PC-9 (cell line): ENCODE measurements around the gene LRIF1. TPM values are rescaled to one million over a fixed set of nuclear protein-coding genes. Genes with fewer than 3 reads are reported as not detected.

Experiments
- BruUV-seq: library from RNA; stranded (reverse); fragments of 400-500 nt; replicated peaks from 2 replicates; lab custom pipeline; 2021; lab: Mats Ljungman, UMichigan
- CTCF ChIA-PET: fragments of 300-600 bp; sonication (Branson Sonifier 250); formaldehyde crosslinking; loops from one replicate; lab custom pipeline; 2022; ENCODE audit warnings: antibody characterized with exemption; lab: Charles Lee
- POLR2A ChIA-PET: fragments of 300-600 bp; sonication (Branson Sonifier 250); formaldehyde crosslinking; loops from one replicate; lab custom pipeline; 2022; ENCODE audit warnings: antibody characterized with exemption; ENCODE audit not compliant: unreplicated experiment; lab: Charles Lee
- DNase-seq, 2 experiments: peaks; one replicate each; pipeline versions ENCODE4 v3.0.0 to v3.0.0-alpha.2; 2015 to 2022; ENCODE audit warnings: mixed read lengths in 1 of 2
- H2AFZ ChIP-seq: fragments of 200-600 bp; sonication (generic); 2 replicates; pipeline ENCODE4 v1.8.1; 2017; ENCODE audit warnings: antibody characterized with exemption
- H3F3A ChIP-seq: fragments of 200-600 bp; sonication (generic); 2 replicates; pipeline ENCODE4 v1.8.1; 2017; ENCODE audit warnings: antibody characterized with exemption, mild to moderate bottlenecking, low read depth; ENCODE audit not compliant: insufficient read depth
- H3K27ac ChIP-seq: fragments of 200-600 bp; sonication (generic); 2 replicates; pipeline ENCODE4 v1.6.1; 2016; ENCODE audit warnings: mixed run types
- H3K27me3 ChIP-seq: fragments of 200-600 bp; sonication (generic); 2 replicates; pipeline ENCODE4 v1.6.1; 2016; ENCODE audit warnings: low read depth, mixed run types; ENCODE audit not compliant: insufficient read depth
- H3K36me3 ChIP-seq: fragments of 200-600 bp; sonication (generic); 2 replicates; pipeline ENCODE4 v1.6.1; 2016; ENCODE audit warnings: low read depth, mixed run types
- H3K4me1 ChIP-seq: fragments of 200-600 bp; sonication (generic); replicated peaks from 2 replicates; pipeline ENCODE4 v1.6.1; 2016; ENCODE audit warnings: mixed run types; ENCODE audit not compliant: insufficient read depth
- H3K4me2 ChIP-seq: fragments of 200-600 bp; sonication (generic); 2 replicates; pipeline ENCODE4 v1.6.1; 2017; ENCODE audit warnings: mixed run types
- H3K4me3 ChIP-seq: fragments of 200-600 bp; sonication (generic); 2 replicates; pipeline ENCODE4 v1.6.1; 2016; ENCODE audit warnings: mixed run types
- H3K79me2 ChIP-seq: fragments of 200-600 bp; sonication (generic); 2 replicates; pipeline ENCODE4 v1.6.1; 2017; ENCODE audit warnings: low read depth, mixed run types
- H3K9me2 ChIP-seq: fragments of 200-600 bp; sonication (generic); 2 replicates; pipeline ENCODE4 v1.8.1; 2017; ENCODE audit warnings: mild to moderate bottlenecking; ENCODE audit not compliant: insufficient read depth
- H3K9me3 ChIP-seq: fragments of 200-600 bp; sonication (generic); 2 replicates; pipeline ENCODE4 v1.8.1; 2016; ENCODE audit warnings: low read depth; ENCODE audit not compliant: insufficient read depth
- H4K20me1 ChIP-seq: fragments of 200-600 bp; sonication (generic); 2 replicates; pipeline ENCODE4 v1.8.1; 2017; ENCODE audit not compliant: insufficient read depth
- EZH2 ChIP-seq: fragments of 200-600 bp; sonication (generic); IDR thresholded peaks from 2 replicates; pipeline ENCODE4 v1.8.0; 2017; ENCODE audit warnings: antibody characterized with exemption, low read depth
- intact Hi-C: fragments of 100-400 bp; cut with micrococcal nuclease; formaldehyde crosslinking; loops from one replicate; pipeline ENCODE4 v1.10.0; 2022; ENCODE audit not compliant: unreplicated experiment
- total RNA-seq: library from RNA; stranded (reverse); gene quantifications from 2 replicates; pipeline ENCODE4 v1.2.3, GENCODE V29; 2021
- TF ChIP-seq, protein P1 (sequence below): fragments of 200-600 bp; sonication (generic); conservative IDR thresholded peaks from 2 replicates; pipeline ENCODE4 v1.6.1; 2017; ENCODE audit warnings: mixed run types, antibody characterized with exemption, mild to moderate bottlenecking, moderate library complexity

Gene LRIF1
- total RNA-seq, 1 experiment from 2014 or later: 13.5 TPM

DNA sequence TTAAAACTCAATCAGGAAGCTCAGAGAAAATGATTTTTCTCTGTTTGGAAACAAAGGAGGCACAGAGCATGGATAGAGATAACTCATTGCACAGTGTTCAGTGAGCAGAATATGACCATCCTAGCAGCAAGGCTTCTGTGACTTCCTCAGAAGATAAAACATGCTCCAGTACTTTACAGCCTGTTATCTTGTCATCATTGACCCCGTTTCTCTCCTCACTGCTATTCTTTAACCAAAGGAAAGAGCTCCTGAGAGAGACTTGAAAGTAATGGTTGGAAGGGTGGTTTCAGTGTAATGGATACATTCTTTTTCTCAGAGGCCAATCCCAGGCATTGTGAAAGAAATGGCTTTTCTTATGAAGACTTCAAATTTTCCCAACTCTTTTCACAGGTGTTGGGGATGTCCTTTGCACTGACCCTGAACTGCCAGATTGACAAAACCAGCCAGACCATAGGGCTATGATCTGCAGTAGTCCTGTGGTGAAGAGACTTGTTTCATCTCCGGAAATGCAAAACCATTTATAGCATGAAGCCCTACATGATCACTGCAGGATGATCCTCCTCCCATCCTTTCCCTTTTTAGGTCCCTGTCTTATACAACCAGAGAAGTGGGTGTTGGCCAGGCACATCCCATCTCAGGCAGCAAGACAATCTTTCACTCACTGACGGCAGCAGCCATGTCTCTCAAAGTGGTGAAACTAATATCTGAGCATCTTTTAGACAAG, 64.8 kb downstream of the LRIF1 start:
- Histone ChIP-seq H3K36me3 (no peaks in the 10 kb centered on the region), H3K79me2 (no peaks in the 10 kb centered on the region), H3K27me3 (peaks cover 13% of the 10 kb centered on the region; the same call in 1 of the 2 replicates), H3K4me3 (no peak overlapping the region), H3K9me2 (no peaks in the 10 kb centered on the region), H3K4me1 (no peaks in the 10 kb centered on the region), H3K4me2 (no peak overlapping the region), H3K27ac (no peak overlapping the region), H2AFZ (no peak overlapping the region), H3F3A (no peaks in the 10 kb centered on the region), H3K9me3 (no peaks in the 10 kb centered on the region), H4K20me1 (no peaks in the 10 kb centered on the region)
- DNase-seq: no peak
- ChIA-PET CTCF (interaction anchor here (0.6 kb wide), 2 partner anchors 88 to 127 kb away, joined by 3 read pairs; no protein-coding TSS in a partner anchor), POLR2A (no interaction called here)
- BruUV-seq: no TSS peak
- intact Hi-C loops: no loop called here
- TF ChIP-seq EZH2: no peak

DNA sequence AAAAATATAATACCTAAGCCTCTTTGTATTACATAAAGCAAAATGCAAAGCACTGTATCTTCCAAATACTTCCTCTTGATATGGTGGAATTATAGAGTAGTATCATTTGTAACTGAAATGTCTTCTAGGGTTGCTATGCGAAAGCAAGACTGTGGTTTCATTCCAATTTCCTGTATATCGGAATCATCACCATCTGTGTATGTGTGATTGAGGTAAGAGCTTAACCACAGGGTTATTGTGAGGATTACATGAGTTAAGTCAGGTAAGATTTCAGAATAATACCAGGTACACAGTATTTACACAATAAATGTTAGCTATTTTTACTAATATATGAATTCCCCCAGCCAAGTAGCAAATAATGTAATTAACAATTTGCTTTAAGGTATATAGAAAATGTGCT, 66.0 kb downstream of the LRIF1 start:
- H3K4me2 ChIP-seq: no peak overlapping the region
- no peak overlapping the region for H3K4me3 ChIP-seq
- no peaks in the 10 kb centered on the region for H3K9me3 ChIP-seq
- H3K4me1 ChIP-seq: no peaks in the 10 kb centered on the region
- H2AFZ ChIP-seq: no peak overlapping the region
- POLR2A ChIA-PET: interaction anchor here (0.6 kb wide), 1 partner anchor 114 kb away, joined by 3 read pairs; no protein-coding TSS in a partner anchor
- H3K27ac ChIP-seq: no peak overlapping the region
- CTCF ChIA-PET: no interaction called here
- peaks cover 25% of the 10 kb centered on the region for H3K27me3 ChIP-seq
- no TSS peak for BruUV-seq
- H3K36me3 ChIP-seq: no peaks in the 10 kb centered on the region
- H3K79me2 ChIP-seq: no peaks in the 10 kb centered on the region
- no peaks in the 10 kb centered on the region for H4K20me1 ChIP-seq
- intact Hi-C loops: no loop called here
- no peak for TF ChIP-seq EZH2
- TF ChIP-seq, protein P1, sequence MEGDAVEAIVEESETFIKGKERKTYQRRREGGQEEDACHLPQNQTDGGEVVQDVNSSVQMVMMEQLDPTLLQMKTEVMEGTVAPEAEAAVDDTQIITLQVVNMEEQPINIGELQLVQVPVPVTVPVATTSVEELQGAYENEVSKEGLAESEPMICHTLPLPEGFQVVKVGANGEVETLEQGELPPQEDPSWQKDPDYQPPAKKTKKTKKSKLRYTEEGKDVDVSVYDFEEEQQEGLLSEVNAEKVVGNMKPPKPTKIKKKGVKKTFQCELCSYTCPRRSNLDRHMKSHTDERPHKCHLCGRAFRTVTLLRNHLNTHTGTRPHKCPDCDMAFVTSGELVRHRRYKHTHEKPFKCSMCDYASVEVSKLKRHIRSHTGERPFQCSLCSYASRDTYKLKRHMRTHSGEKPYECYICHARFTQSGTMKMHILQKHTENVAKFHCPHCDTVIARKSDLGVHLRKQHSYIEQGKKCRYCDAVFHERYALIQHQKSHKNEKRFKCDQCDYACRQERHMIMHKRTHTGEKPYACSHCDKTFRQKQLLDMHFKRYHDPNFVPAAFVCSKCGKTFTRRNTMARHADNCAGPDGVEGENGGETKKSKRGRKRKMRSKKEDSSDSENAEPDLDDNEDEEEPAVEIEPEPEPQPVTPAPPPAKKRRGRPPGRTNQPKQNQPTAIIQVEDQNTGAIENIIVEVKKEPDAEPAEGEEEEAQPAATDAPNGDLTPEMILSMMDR: no peak
- no peak for DNase-seq
- no peaks in the 10 kb centered on the region for H3K9me2 ChIP-seq
- H3F3A ChIP-seq: no peaks in the 10 kb centered on the region

Other genes with a start within 250 kb of the LRIF1 start
- not detected in 2 replicates for gene CD53, start 90.8 kb downstream of the LRIF1 start, total RNA-seq
- 34.8 and 37.9 TPM in 2 replicates for gene DRAM2, start 176.2 kb upstream of the LRIF1 start, total RNA-seq
- gene CEPT1, start 176.3 kb upstream of the LRIF1 start, total RNA-seq: 29.1 and 33.6 TPM in 2 replicates
- 37.2 and 44.9 TPM in 2 replicates for gene DENND2D, start 236.7 kb upstream of the LRIF1 start, total RNA-seq